HCT116 (cell line): ENCODE data around the gene BAHD1. TPM values are rescaled to one million over a fixed set of nuclear protein-coding genes. Genes with fewer than 3 reads are reported as not detected.

Source experiments
- ATAC-seq: fragments of 200-7000 bp; cut with Tn5 transposase; 2 replicates; pipeline ENCODE4 v1.9.1; 2020; ENCODE audit warnings: mild to moderate bottlenecking, moderate library complexity
- BruUV-seq: library from RNA; stranded (reverse); fragments of 400-500 nt; replicated peaks from 2 replicates; lab custom pipeline; 2021; lab: Mats Ljungman, UMichigan
- CTCF ChIA-PET: fragments of 300-600 bp; sonication (Branson Sonifier 250); formaldehyde crosslinking; loops from one replicate; lab custom pipeline; 2021; ENCODE audit warnings: antibody characterized with exemption; lab: Charles Lee
- POLR2A ChIA-PET: fragments of 300-600, 350-600 bp; sonication (Branson Sonifier 250); formaldehyde crosslinking; loops from one replicate; lab custom pipeline; 2021; ENCODE audit warnings: antibody characterized with exemption; lab: Charles Lee
- RAD21 ChIA-PET, 2 experiments: fragments of 300-600 bp; sonication (Branson Sonifier 250); formaldehyde crosslinking; loops; one replicate each; lab custom pipeline; 2023; ENCODE audit warnings: low total read pairs in 2 of 2; ENCODE audit not compliant: uncharacterized antibody in 2 of 2, unreplicated experiment in 2 of 2, low non-redundant PET in 1 of 2; lab: Charles Lee
- DNase-seq: peaks from one replicate; pipeline ENCODE4 v3.0.0-alpha.2; 2010; ENCODE audit warnings: low read depth, low spot score
- H2AFZ ChIP-seq: fragments of 200-600 bp; shearing (Covaris generic), sonication (generic); 2 replicates; pipeline ENCODE4 v1.6.1; 2017; ENCODE audit warnings: low read depth, mixed run types, mixed read lengths, antibody characterized with exemption, low read length; ENCODE audit not compliant: poor library complexity, severe bottlenecking
- H3K27ac ChIP-seq: 2 replicates; pipeline ENCODE4 v1.5.1; 2012; ENCODE audit warnings: low read depth, low read length
- H3K27me3 ChIP-seq: fragments of 200-600 bp; sonication (generic); 2 replicates; pipeline ENCODE4 v1.6.1; 2016; ENCODE audit warnings: mixed run types, low read length, mixed read lengths; ENCODE audit not compliant: insufficient read depth
- H3K36me3 ChIP-seq, 2 experiments: fragments of 200-500 bp in 1 of 2; fragments of 200-600 bp in 1 of 2; sonication (Bioruptor generic) in 1 of 2; sonication (generic) in 1 of 2; 2 replicates each; pipeline versions ENCODE4 v1.5.1 to v1.6.1; 2014 to 2016; ENCODE audit warnings: low read length in 2 of 2, inconsistent platforms in 1 of 2, mixed read lengths in 1 of 2, mixed run types in 1 of 2; ENCODE audit not compliant: insufficient read depth in 2 of 2, control insufficient read depth in 1 of 2
- H3K4me1 ChIP-seq, 2 experiments: fragments of 200-600 bp in 1 of 2; sonication (generic) in 1 of 2; 2 replicates each; pipeline versions ENCODE4 v1.5.1 to v1.6.1; 2012 to 2017; ENCODE audit warnings: low read length in 2 of 2, inconsistent platforms in 1 of 2, mild to moderate bottlenecking in 1 of 2, mixed read lengths in 1 of 2, mixed run types in 1 of 2, moderate library complexity in 1 of 2; ENCODE audit not compliant: insufficient read depth in 2 of 2, control insufficient read depth in 1 of 2
- H3K4me2 ChIP-seq: fragments of 200-600 bp; sonication (generic); 2 replicates; pipeline ENCODE4 v1.6.1; 2017; ENCODE audit warnings: mixed run types, low read length, mixed read lengths
- H3K4me3 ChIP-seq, 2 experiments: fragments of 200-600 bp in 1 of 2; sonication (generic) in 1 of 2; replicated peaks in 1 of 2; 2 replicates each; pipeline ENCODE4 v1.5.1; 2011 to 2016; ENCODE audit warnings: low read length in 2 of 2, control low read depth in 1 of 2, low read depth in 1 of 2, mild to moderate bottlenecking in 1 of 2, mixed read lengths in 1 of 2, mixed run types in 1 of 2
- H3K79me2 ChIP-seq: fragments of 200-600 bp; sonication (generic); 2 replicates; pipeline ENCODE4 v1.6.1; 2017; ENCODE audit warnings: mild to moderate bottlenecking, mixed run types, low read length, moderate library complexity, mixed read lengths; ENCODE audit not compliant: insufficient read depth
- H3K9ac ChIP-seq: fragments of 200-600 bp; sonication (generic); 2 replicates; pipeline ENCODE4 v1.6.1; 2016; ENCODE audit warnings: low read length, mixed read lengths
- H3K9me2 ChIP-seq: fragments of 200-600 bp; sonication (generic), shearing (Covaris generic); 2 replicates; pipeline ENCODE4 v1.6.1; 2017; ENCODE audit warnings: mixed run types, mild to moderate bottlenecking, moderate library complexity; ENCODE audit not compliant: insufficient read depth
- H3K9me3 ChIP-seq, 2 experiments: fragments of 200-500 bp in 1 of 2; fragments of 200-600 bp in 1 of 2; sonication (Bioruptor generic) in 1 of 2; sonication (generic) in 1 of 2; 2 replicates each; pipeline ENCODE4 v1.6.1; 2014 to 2017; ENCODE audit warnings: low read length in 2 of 2, mixed read lengths in 2 of 2, inconsistent platforms in 1 of 2, low read depth in 1 of 2, mild to moderate bottlenecking in 1 of 2, mixed run types in 1 of 2, moderate library complexity in 1 of 2; ENCODE audit not compliant: control insufficient read depth in 1 of 2, insufficient read depth in 1 of 2
- H4K20me1 ChIP-seq: fragments of 200-600 bp; sonication (generic), shearing (Covaris generic); 2 replicates; pipeline ENCODE4 v1.6.1; 2017; ENCODE audit warnings: mixed run types, mild to moderate bottlenecking, moderate library complexity; ENCODE audit not compliant: insufficient read depth
- ATF3 ChIP-seq: IDR thresholded peaks from 2 replicates; pipeline ENCODE4 v1.6.1; 2012
- CBX3 ChIP-seq: IDR thresholded peaks from 2 replicates; pipeline ENCODE4 v1.6.1; 2012; ENCODE audit warnings: low read depth
- CEBPB ChIP-seq: IDR thresholded peaks from 2 replicates; pipeline ENCODE4 v1.6.1; 2012; ENCODE audit warnings: low read depth
- EGR1 ChIP-seq: IDR thresholded peaks from 2 replicates; pipeline ENCODE4 v1.6.1; 2012; ENCODE audit warnings: low read depth
- EZH2 ChIP-seq: fragments of 200-600 bp; sonication (generic); IDR thresholded peaks from 2 replicates; pipeline ENCODE4 v1.6.1; 2017; ENCODE audit warnings: antibody characterized with exemption, mixed run types
- FOSL1 ChIP-seq: IDR thresholded peaks from 2 replicates; pipeline ENCODE4 v1.6.1; 2012; ENCODE audit warnings: low read depth
- MAX ChIP-seq: IDR thresholded peaks from 2 replicates; pipeline ENCODE4 v1.6.1; 2012
- POLR2A ChIP-seq: IDR thresholded peaks from 2 replicates; pipeline ENCODE4 v1.7.0; 2011; ENCODE audit warnings: borderline replicate concordance; ENCODE audit not compliant: insufficient read depth, insufficient read length; ENCODE audit errors: extremely low read depth
- POLR2AphosphoS5 ChIP-seq: IDR thresholded peaks from 2 replicates; pipeline ENCODE4 v1.6.1; 2011; ENCODE audit warnings: mild to moderate bottlenecking, low read depth, low read length, moderate library complexity
- RAD21 ChIP-seq: IDR thresholded peaks from 2 replicates; pipeline ENCODE4 v1.6.1; 2012; ENCODE audit warnings: low read depth, mild to moderate bottlenecking
- SIN3A ChIP-seq: IDR thresholded peaks from 2 replicates; pipeline ENCODE4 v1.6.1; 2012; ENCODE audit warnings: low read depth
- SP1 ChIP-seq: IDR thresholded peaks from 2 replicates; pipeline ENCODE4 v1.6.1; 2012; ENCODE audit warnings: low read depth
- TCF7L2 ChIP-seq: IDR thresholded peaks from 2 replicates; pipeline ENCODE4 v1.7.0; 2011; ENCODE audit warnings: borderline replicate concordance, inconsistent platforms; ENCODE audit not compliant: insufficient read depth, insufficient read length; ENCODE audit errors: extremely low read depth
- YY1 ChIP-seq: IDR thresholded peaks from 2 replicates; pipeline ENCODE4 v1.6.1; 2011; ENCODE audit warnings: low read length, low read depth, moderate library complexity, mild to moderate bottlenecking; ENCODE audit not compliant: insufficient replicate concordance; ENCODE audit errors: extremely low read depth
- ZFX ChIP-seq: fragments of 450-650 bp; IDR thresholded peaks from 2 replicates; pipeline ENCODE4 v1.6.1; 2017
- ZNF274 ChIP-seq: fragments of 200-500 bp; sonication (Bioruptor generic); IDR thresholded peaks from 2 replicates; pipeline ENCODE4 v1.6.1; 2014; ENCODE audit warnings: mild to moderate bottlenecking, low read depth, low read length, inconsistent platforms
- intact Hi-C: fragments of 100-400 bp; cut with micrococcal nuclease; formaldehyde crosslinking; loops from 2 replicates; pipeline ENCODE4 v1.10.0; 2022
- total RNA-seq: library from RNA; stranded (reverse); gene quantifications from one replicate; pipeline ENCODE4 v1.2.1, GENCODE V29; 2021; ENCODE audit not compliant: unreplicated experiment

The BAHD1 gene
- total RNA-seq, 1 experiment from 2014 or later, result 25.0 TPM

GRCh38 chr15:40511472-40512133, 70.8 kb downstream of the BAHD1 start:
- H4K20me1 ChIP-seq, result no peaks in the 10 kb centered on the region
- DNase-seq (no peak), ATAC-seq (peak; percentile 75)
- peak overlapping the region; percentile 19; the same call in 1 of the 2 replicates for H3K27ac ChIP-seq
- no peaks in the 10 kb centered on the region for H3K9me2 ChIP-seq
- H3K9me3 ChIP-seq, result no peaks in the 10 kb centered on the region
- TF ChIP-seq ATF3 (peak; percentile 89), CBX3 (peak; percentile 24; the same call in 1 of the 2 replicates), TCF7L2 (peak; percentile 28), SP1 (no peak), POLR2AphosphoS5 (peak; percentile 73), POLR2A (peak; percentile 83), EZH2 (no peak), YY1 (peak; percentile 34), EGR1 (no peak), ZFX (peak; percentile 92), ZNF274 (no peak), SIN3A (0 out of 2 replicates have a peak, but pooled peaks have one; percentile 15), MAX (no peak; the same call in 1 of the 2 replicates), FOSL1 (no peak), CEBPB (peak; percentile 59), RAD21 (no peak)
- peak overlapping the region; percentile 88 for H3K4me2 ChIP-seq
- ChIA-PET RAD21 (no interaction called here), POLR2A (no interaction called here), CTCF (no interaction called here)
- H2AFZ ChIP-seq, result peak overlapping the region; percentile 67
- intact Hi-C loops, result no loop called here
- peak overlapping the region; percentile 53 for H3K9ac ChIP-seq
- H3K36me3 ChIP-seq, result no peaks in the 10 kb centered on the region
- peaks cover 12 to 27% of the 10 kb centered on the region in 2 experiments for H3K4me1 ChIP-seq
- no peaks in the 10 kb centered on the region for H3K79me2 ChIP-seq
- no peaks in the 10 kb centered on the region for H3K27me3 ChIP-seq
- no TSS peak for BruUV-seq
- peak overlapping the region; percentile 42 to 56 for H3K4me3 ChIP-seq
